ENCODE measurements around the gene PRG2. TPM values are rescaled to one million over a fixed set of nuclear protein-coding genes. Genes with fewer than 3 reads are reported as not detected.
"Not testable (repeated sequence)": the region's sequence is repeated elsewhere in the genome, so short reads cannot be mapped to it uniquely, and the experiment has no call there.

The PRG2 gene
- total RNA-seq, 1 experiment from 2014 or later: not detected

- DNase-seq (ENCODE audit: extremely low read depth, low read depth): no peak
These were observed 19.5 kb downstream of the PRG2 start for GRCh38 chr11:57370941-57371340.

GRCh38 chr11:57370251-57370650, 20.2 kb downstream of the PRG2 start:
- DNase-seq (ENCODE audit: extremely low read depth, low read depth): no peak

- no peak for DNase-seq (ENCODE audit: extremely low read depth, low read depth)
These were observed 21.6 kb downstream of the PRG2 start for GRCh38 chr11:57368845-57369232.

GRCh38 chr11:57368106-57368844, 22.2 kb downstream of the PRG2 start:
- no peak for DNase-seq (ENCODE audit: extremely low read depth, low read depth)

GRCh38 chr11:57364851-57365660, 25.4 kb downstream of the PRG2 start:
- no peak for DNase-seq (ENCODE audit: extremely low read depth, low read depth)

GRCh38 chr11:57363131-57364080, 27.0 kb downstream of the PRG2 start:
- no peak for DNase-seq (ENCODE audit: extremely low read depth, low read depth)

GRCh38 chr11:57361926-57362325, 28.5 kb downstream of the PRG2 start:
- no peak for DNase-seq (ENCODE audit: extremely low read depth, low read depth)

GRCh38 chr11:57361420-57361819, 29.0 kb downstream of the PRG2 start:
- not testable (repeated sequence) for DNase-seq (ENCODE audit: extremely low read depth, low read depth)

- no peak for DNase-seq (ENCODE audit: extremely low read depth, low read depth)
These were observed 29.5 kb downstream of the PRG2 start for GRCh38 chr11:57360991-57361390.

GRCh38 chr11:57359896-57360690, 30.4 kb downstream of the PRG2 start:
- no peak for DNase-seq (ENCODE audit: extremely low read depth, low read depth)

- no peak for DNase-seq (ENCODE audit: extremely low read depth, low read depth)
These were observed 31.1 kb downstream of the PRG2 start for GRCh38 chr11:57359396-57359795.

GRCh38 chr11:57358991-57359390, 31.5 kb downstream of the PRG2 start:
- no peak for DNase-seq (ENCODE audit: extremely low read depth, low read depth)

- no peak for DNase-seq (ENCODE audit: extremely low read depth, low read depth)
These were observed 31.9 kb downstream of the PRG2 start for GRCh38 chr11:57358543-57358961.

- no peak for DNase-seq (ENCODE audit: extremely low read depth, low read depth)
These were observed 32.6 kb downstream of the PRG2 start for GRCh38 chr11:57357856-57358255.

- no peak for DNase-seq (ENCODE audit: extremely low read depth, low read depth)
These were observed 33.1 kb downstream of the PRG2 start for GRCh38 chr11:57357310-57357709.

- DNase-seq (ENCODE audit: extremely low read depth, low read depth): no peak
These were observed 34.2 kb downstream of the PRG2 start for GRCh38 chr11:57356268-57356667.

GRCh38 chr11:57354699-57355098, 35.8 kb downstream of the PRG2 start:
- DNase-seq (ENCODE audit: extremely low read depth, low read depth): no peak

- DNase-seq (ENCODE audit: extremely low read depth, low read depth): no peak
These were observed 36.6 kb downstream of the PRG2 start for GRCh38 chr11:57353852-57354251.

- no peak for DNase-seq (ENCODE audit: extremely low read depth, low read depth)
These were observed 37.0 kb downstream of the PRG2 start for GRCh38 chr11:57353446-57353845.

- no peak for DNase-seq (ENCODE audit: extremely low read depth, low read depth)
These were observed 37.4 kb downstream of the PRG2 start for GRCh38 chr11:57353036-57353435.

All from NCI-H460 (cell line).